Transverse colon (tissue), 4 donors: ENCODE measurements around the gene HTR2A.

Experiments
- EP300 ChIP-seq: sonication (generic); formaldehyde crosslinking; IDR thresholded peaks from one replicate; pipeline ENCODE4 v1.6.1; 2017; ENCODE audit warnings: antibody characterized with exemption, low read depth
- POLR2A ChIP-seq: fragments of 450-650 bp; IDR thresholded peaks from one replicate; pipeline ENCODE4 v1.6.1; 2016; ENCODE audit warnings: antibody characterized with exemption, mild to moderate bottlenecking, moderate library complexity
- POLR2AphosphoS5 ChIP-seq, 3 donors: sonication (generic); formaldehyde crosslinking; IDR thresholded peaks; one replicate each; pipeline ENCODE4 v1.6.1; 2016; ENCODE audit warnings: antibody characterized with exemption in 3 of 3
- TF ChIP-seq, protein P1 (sequence below), 5 experiments: fragments of 200-600 bp in 3 of 5; fragments of 450-650 bp in 2 of 5; sonication (generic) in 3 of 5; IDR thresholded peaks; 1 replicate in 2 of 5; 2 replicates in 3 of 5; pipeline ENCODE4 v1.5.1; 2016 to 2017; ENCODE audit warnings: antibody characterized with exemption in 5 of 5, inconsistent platforms in 3 of 5, mild to moderate bottlenecking in 2 of 5, moderate library complexity in 1 of 5

DNA sequence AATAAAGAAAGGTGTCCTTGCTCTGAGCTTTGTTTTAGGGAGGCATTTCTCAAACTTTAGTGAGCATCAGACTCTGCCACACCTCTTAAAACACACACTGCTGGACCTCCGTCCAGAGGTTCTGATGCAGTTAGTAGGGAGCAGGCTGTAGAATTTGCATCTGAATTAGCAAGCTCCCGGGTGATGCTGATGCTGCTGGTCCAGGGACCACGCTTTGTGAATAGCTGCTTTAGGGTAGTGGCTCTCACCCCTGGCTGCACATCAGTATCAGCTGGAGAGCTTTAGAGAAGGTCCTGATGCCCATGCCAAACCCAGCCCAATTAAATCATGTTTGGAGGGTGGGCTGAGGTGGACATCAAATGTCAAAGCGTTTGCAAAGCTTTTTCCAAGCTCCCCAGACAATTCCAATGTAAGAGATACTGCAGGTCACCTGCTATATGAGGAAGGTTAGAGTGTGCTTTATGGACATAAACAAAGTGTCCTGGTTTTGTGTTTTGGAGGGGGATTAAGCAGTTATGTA, 3.6 kb downstream of the HTR2A start:
- TF ChIP-seq, protein P1, sequence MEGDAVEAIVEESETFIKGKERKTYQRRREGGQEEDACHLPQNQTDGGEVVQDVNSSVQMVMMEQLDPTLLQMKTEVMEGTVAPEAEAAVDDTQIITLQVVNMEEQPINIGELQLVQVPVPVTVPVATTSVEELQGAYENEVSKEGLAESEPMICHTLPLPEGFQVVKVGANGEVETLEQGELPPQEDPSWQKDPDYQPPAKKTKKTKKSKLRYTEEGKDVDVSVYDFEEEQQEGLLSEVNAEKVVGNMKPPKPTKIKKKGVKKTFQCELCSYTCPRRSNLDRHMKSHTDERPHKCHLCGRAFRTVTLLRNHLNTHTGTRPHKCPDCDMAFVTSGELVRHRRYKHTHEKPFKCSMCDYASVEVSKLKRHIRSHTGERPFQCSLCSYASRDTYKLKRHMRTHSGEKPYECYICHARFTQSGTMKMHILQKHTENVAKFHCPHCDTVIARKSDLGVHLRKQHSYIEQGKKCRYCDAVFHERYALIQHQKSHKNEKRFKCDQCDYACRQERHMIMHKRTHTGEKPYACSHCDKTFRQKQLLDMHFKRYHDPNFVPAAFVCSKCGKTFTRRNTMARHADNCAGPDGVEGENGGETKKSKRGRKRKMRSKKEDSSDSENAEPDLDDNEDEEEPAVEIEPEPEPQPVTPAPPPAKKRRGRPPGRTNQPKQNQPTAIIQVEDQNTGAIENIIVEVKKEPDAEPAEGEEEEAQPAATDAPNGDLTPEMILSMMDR (IDR thresholded peaks at IDR 0.05), result no peak
- no peak for TF ChIP-seq POLR2A
- TF ChIP-seq POLR2AphosphoS5 (IDR thresholded peaks at IDR 0.05), result no peak
- no peak for TF ChIP-seq EP300
